GM12892 (cell line): ENCODE measurements around the gene ARID1B.

Source experiments
- POLR2A ChIP-seq: IDR thresholded peaks from 2 replicates; pipeline ENCODE4 v1.6.1; 2011; ENCODE audit warnings: low read depth, low read length, control low read depth
- POLR2AphosphoS5 ChIP-seq: IDR thresholded peaks from 2 replicates; pipeline ENCODE4 v1.6.1; 2011; ENCODE audit warnings: low read depth, low read length, control low read depth
- TAF1 ChIP-seq: IDR thresholded peaks from 2 replicates; pipeline ENCODE4 v1.6.1; 2011; ENCODE audit warnings: low read depth, mild to moderate bottlenecking, control low read depth, low read length, borderline replicate concordance

DNA sequence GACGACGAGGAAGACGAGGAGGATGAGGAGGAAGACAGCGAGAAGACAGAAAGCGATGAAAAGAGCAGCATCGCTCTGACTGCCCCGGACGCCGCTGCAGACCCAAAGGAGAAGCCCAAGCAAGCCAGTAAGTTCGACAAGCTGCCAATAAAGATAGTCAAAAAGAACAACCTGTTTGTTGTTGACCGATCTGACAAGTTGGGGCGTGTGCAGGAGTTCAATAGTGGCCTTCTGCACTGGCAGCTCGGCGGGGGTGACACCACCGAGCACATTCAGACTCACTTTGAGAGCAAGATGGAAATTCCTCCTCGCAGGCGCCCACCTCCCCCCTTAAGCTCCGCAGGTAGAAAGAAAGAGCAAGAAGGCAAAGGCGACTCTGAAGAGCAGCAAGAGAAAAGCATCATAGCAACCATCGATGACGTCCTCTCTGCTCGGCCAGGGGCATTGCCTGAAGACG, 429.2 kb downstream of the ARID1B start:
- TF ChIP-seq POLR2A (no peak), POLR2AphosphoS5 (no peak), TAF1 (no peak)
